Embryonic facial prominence (tissue), 1 donor: ENCODE results near the gene NAV2.
"Not testable (repeated sequence)": the region's sequence is repeated elsewhere in the genome, so short reads cannot be mapped to it uniquely, and the experiment has no call there.

Experiments
- DNase-seq: peaks from one replicate; pipeline ENCODE4 v3.0.0-alpha.2; 2016; ENCODE audit errors: extremely low spot score

Gene NAV2

DNA sequence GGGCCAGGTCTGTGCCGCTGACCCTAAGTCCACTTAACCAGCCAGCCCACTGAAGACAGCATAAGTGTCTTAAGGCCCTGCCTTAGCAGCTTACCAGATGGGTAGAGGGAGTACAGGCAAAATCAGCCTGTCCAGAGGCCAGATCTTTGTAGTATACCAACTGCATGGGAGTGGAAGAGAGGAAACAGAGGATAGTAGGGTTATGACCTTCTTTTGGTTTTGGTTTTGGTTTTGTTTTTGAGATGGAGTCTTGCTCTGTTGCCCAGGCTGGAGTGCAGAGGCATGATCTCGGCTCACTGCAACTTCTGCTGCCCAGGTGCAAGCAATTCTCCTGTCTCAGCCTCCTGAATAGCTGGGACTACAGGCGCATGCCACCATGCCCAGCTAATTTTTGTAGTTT is 371.2 kb downstream of the NAV2 start:
- DNase-seq: not testable (repeated sequence)

DNA sequence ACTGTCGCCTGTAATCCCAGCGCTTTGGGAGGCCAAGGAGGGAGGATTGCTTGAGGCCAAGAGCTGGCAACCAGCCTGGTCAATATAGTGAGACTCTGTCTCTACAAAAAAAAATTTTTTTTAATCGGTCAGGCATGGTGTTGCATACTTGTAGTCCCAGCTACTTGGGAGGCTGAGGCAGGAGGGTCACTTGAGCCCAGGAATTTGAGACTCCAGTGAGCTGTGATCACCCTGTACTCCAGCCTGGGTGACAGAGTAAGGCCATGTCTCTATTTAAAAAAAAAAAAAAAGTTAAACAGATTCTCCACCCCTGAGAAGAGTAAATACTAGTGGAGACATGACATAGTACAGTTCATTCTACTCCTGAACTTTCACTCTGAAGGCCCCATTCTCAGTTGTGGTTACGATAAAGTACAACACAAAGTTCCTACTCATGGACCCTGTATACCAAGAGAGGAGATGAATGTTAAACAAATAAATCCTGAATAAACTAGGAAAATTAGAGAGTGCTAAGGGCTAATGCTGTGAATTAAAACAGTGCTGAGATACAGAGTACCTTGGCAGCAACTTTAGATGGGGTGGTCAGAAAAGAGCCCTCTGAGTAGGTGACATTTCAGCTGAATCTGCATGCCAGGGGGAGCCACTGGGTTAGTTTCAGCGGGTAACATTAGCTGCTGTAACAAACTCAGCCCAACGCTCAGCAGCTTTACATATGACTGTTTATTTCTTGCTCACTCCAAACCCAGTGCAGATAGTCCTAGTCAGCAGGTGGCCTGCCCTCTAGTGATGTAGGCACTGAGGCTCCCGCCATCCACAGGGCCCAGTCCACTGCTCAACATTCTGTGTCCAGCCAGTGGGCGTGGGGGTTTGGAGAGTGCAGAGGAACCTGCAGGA is 372.5 kb downstream of the NAV2 start:
- no peak for DNase-seq

- no peak for DNase-seq
These were observed 373.3 kb downstream of the NAV2 start for GRCh38 chr11:20085918-20086317.

DNA sequence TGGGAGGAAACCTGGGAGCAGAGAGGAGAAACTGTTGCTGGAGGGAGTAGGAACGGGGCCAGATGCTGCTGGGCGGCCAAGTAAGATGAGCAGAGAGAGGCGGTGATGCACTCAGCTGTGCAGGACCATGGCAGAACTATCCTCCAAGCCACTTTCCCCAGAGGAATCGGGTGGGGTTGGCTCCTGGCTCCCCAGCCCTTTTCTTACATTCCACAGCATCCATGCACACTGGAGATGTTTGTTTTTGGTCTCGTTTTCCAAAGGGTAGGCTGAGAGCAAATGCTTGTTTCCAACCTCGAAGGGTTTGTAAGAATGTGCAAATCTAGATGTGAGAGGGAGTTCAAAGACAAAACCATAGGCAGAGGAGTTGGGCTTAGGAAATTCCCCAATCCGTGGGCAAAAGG is 374.5 kb downstream of the NAV2 start:
- DNase-seq: no peak

GRCh38 chr11:20088397-20089225 is 376.0 kb downstream of the NAV2 start:
- DNase-seq: no peak

DNA sequence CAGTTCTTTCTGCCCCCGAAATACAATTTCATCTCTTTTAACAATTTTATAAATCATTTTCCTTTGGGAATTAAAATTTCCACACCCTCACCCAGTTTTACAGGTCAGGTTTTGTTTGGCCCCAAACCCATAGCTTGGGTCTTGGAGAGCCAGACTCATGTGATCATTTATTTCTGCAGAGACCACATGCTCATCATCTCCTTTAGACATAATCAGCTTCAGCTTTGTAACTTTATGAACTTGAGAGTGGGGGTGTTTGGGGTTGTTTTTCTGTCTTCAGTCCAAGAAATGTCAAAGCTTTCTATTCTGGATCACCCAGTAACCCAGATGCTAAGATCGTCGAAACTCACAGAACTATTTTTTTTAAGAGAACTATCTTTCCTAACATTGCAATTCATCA is 376.7 kb downstream of the NAV2 start:
- no peak for DNase-seq

GRCh38 chr11:20089796-20090653 is 377.4 kb downstream of the NAV2 start:
- DNase-seq: no peak

GRCh38 chr11:20090654-20091374 is 378.2 kb downstream of the NAV2 start:
- DNase-seq: no peak

DNA sequence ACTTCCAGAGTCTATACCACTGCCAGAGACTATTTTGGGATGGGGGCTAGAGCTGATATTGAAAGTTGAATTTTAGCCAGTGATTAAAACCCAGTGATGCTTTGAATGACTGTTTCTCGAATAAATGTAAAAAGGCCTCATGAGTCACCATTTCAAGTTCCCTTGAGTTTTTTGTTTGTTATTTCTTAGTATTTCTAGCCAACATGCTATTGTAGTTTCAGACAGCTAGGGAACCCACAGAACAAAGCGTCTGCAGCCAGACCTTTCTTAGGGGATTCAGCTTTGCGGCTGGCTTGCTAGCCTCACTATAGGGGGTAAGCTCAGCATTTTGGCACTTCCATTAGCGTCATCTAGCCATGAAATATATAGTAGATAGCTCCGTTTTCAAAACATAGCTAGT is 381.1 kb downstream of the NAV2 start:
- DNase-seq: no peak

DNA sequence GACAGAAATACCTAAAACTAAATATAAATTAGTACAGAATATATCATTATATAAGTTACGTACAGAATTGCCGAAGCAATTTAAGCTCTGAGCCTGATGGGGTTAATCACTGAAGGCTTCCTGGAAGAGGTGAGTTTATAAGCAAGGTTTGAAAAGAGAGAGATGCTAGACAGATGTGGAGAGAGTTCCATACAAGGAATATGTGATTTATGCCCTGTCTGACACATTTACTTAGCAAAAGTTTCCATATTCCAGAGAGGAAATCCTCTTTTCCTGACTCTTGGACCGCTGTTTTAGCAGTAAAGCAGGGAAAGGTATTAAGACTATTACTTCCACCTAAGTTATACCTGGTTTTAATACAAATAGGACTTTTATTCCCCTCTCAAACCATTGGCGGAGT is 382.6 kb downstream of the NAV2 start:
- DNase-seq: no peak

GRCh38 chr11:20097319-20098221 is 384.9 kb downstream of the NAV2 start:
- no peak for DNase-seq

DNA sequence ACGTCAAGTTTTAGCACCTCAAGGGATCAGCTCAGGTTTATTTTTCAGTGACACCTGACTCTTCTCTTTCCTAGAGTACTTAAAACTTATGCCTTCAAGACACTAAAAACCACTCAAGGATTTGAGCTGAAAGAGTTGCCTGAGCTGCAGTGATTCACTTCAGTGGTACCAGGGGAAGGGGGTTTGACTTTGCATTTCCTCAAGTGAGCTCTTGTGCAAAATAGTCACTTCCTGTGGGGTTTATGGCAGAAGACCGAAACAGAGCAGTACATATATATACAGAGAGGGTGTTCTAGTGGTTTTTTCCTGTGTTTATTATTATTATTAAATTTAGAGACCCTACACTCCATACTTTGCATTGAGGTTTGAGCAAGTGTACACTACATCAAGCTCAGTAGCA is 386.9 kb downstream of the NAV2 start:
- DNase-seq: no peak

- no peak for DNase-seq
These were observed 389.8 kb downstream of the NAV2 start for GRCh38 chr11:20102397-20102796.

DNA sequence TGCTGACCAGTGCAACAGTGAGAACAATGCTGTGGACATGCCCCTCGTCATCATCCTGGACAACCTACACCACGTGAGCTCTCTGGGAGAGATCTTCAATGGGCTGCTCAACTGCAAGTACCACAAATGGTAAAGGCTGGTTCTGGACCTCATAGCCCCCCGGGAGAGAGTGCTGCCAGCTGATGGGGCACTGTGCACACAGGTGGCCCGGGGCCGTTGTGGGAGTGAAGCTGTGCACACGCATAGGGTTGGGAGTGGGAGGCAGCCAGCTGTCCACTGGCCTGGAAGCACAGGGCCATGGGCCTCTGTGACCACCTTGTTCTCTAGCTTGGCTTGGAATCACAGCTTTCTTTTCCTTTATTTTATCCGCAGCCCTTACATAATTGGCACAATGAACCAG is 390.6 kb downstream of the NAV2 start:
- DNase-seq: no peak

- DNase-seq: no peak
These were observed 392.8 kb downstream of the NAV2 start for GRCh38 chr11:20105427-20105826.

DNA sequence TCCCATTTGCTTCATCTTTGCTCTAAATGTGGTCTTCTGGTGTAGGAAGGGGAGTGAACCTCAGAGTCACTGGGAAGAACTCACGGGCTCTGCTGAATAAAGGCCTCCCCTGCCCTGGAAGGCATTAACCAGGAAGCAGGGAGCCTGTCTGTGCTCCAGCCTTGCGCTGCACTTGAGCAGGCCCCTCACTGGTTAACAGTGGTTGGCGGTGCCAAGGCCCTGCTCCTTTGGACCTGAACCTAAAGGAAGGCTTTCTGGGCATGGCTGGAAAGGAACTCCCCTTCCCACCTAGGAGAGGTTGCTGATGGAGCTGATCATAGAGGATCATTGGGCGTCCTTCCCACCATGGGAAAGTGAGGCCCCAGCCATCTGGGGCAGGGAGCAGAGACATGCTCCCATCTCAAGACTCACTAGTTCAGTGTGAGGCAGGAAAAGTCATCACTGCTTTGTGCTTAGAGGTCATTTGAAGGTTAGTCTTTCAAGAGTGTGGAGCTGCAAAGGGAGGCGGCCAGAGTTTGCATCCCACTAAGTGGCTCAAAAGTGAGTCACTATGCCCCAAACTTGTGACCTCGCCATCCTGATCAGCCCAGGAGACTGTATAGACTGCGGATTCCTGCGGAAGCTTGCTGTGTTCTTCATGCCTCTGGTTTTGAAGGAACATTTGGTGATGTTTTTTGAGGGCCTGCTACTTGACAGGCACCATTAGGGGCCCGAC is 397.3 kb downstream of the NAV2 start:
- no peak for DNase-seq

DNA sequence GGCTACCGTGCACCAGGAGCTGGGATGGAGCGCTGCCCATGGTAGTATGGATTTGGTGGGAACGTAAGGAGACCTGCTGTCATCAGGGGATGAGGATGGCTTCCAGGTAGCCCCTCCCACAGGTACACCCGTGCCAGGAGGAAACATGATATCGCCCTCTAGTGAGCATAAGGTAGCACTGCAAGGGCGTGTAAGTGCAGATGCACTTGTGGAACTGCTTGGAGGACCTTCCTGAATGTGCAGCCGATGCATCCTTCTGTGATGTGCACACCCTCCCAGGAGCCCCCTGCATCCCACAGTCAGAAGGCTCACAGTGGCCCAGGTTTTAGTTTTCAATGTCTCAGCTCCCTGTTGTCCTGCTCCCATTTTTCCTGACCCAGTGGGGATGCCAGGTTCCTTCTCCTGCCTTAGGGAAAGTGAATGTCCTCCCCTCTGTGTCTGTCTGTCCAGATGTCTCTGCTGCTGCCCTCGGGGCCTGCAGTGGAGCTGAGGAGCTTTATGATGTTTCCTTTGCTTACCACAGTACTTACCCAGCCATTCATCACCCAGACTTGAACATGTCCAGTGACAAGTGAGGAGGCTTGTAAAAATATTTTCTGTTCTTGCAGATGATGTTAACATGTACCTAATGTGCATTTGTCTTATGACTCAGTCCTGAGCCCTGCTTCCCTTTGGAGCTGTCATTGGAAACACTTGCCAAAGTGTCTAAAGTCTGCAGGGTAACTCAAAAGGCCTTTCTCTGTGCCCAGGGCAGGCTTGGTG is 398.5 kb downstream of the NAV2 start:
- DNase-seq: no peak

DNA sequence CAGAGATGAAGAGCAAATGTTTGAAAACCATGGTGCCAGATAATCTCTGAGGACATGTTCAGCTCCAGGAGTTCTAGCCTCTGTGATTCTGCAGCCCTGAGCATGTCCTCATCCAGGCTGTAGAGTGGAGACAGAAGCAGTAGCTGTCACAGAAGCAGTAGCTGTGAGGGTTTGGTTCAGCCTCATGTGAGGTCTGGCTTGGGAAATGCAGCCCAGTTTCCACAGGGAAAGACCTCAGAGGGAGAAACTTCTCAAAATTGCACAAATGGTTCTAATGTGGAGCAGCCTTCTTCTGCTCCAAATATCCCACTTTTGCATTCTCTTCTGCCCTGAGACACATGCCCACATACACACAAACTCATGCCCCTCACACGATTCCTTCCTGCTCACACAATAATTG is 399.2 kb downstream of the NAV2 start:
- no peak for DNase-seq
